ENCODE results near the gene AFP. TPM values are rescaled to one million over a fixed set of nuclear protein-coding genes. Genes with fewer than 3 reads are reported as not detected.

Gene AFP
- total RNA-seq, 1 experiment from 2014 or later, result 4.9 TPM

GRCh38 chr4:73404042-73404441, 32.0 kb upstream of the AFP start, which contains the start of gene ALB:
Gene ALB (plus strand): TSS chr4:73404287. CDS start chr4:73404328, 41 bp downstream.
- no peaks in the 10 kb centered on the region for H3K79me2 ChIP-seq (ENCODE audit: insufficient read depth, low read length)
- no peaks in the 10 kb centered on the region for H3K27me3 Mint-ChIP-seq (ENCODE audit: low read depth)
- H4K20me1 ChIP-seq (ENCODE audit: control insufficient read depth, insufficient read depth, insufficient read length), result no peaks in the 10 kb centered on the region
- no peaks in the 10 kb centered on the region for H3K36me3 Mint-ChIP-seq (ENCODE audit: insufficient read depth in 1 of 3, low read depth in 3 of 3)
- no peaks in the 10 kb centered on the region for H3K9me3 ChIP-seq (ENCODE audit: control insufficient read depth, low read depth, low read length)
- no peak within 1 kb of the TSS for H2AK5ac ChIP-seq (ENCODE audit: insufficient read length, low read length)
- H4K91ac ChIP-seq (ENCODE audit: insufficient read length, low read depth, low read length), result no peak within 1 kb of the TSS
- no peak within 1 kb of the TSS for H2BK20ac ChIP-seq (ENCODE audit: low read depth, low read length, poor library complexity, severe bottlenecking)
- no peaks in the 10 kb centered on the region for H3K23me2 ChIP-seq (ENCODE audit: insufficient read length, low read depth, low read length, poor library complexity, severe bottlenecking)
- H3K27ac Mint-ChIP-seq, result no peak within 1 kb of the TSS
- no peak for TF ChIP-seq CTCF (conservative IDR thresholded peaks at IDR 0.05)
- no peak within 1 kb of the TSS for H2BK15ac ChIP-seq (ENCODE audit: low read depth, low read length)
- H3K9me3 Mint-ChIP-seq, result no peaks in the 10 kb centered on the region
- no peaks in the 10 kb centered on the region for H3K4me1 ChIP-seq (ENCODE audit: insufficient read depth, low read length)
- H3K56ac ChIP-seq (ENCODE audit: insufficient read length, low read depth, low read length), result no peak within 1 kb of the TSS
- no peak within 1 kb of the TSS for H3K4me3 Mint-ChIP-seq
- H4K5ac ChIP-seq (ENCODE audit: insufficient read length, low read depth, low read length), result no peak within 1 kb of the TSS
- H2AFZ ChIP-seq (ENCODE audit: low read length), result no peak within 1 kb of the TSS
- peaks cover 13 to 14% of the 10 kb centered on the region in 2 experiments for H3K4me1 Mint-ChIP-seq
- no peaks in the 10 kb centered on the region for H3K79me1 ChIP-seq (ENCODE audit: insufficient read depth, low read depth, low read length, poor library complexity, severe bottlenecking)
- WGBS (ENCODE audit: extremely low coverage, insufficient read length, low lambda C conversion rate), result no CpG with 5 or more reads among the region's 7 CpGs
- H3K23ac ChIP-seq (ENCODE audit: insufficient read length, low read depth, low read length), result no peak within 1 kb of the TSS
- H3K9ac ChIP-seq (ENCODE audit: extremely low read depth, insufficient read length, low read length), result no peak within 1 kb of the TSS
- no peak within 1 kb of the TSS for H3K4ac ChIP-seq (ENCODE audit: low read depth, low read length)
- no peak within 1 kb of the TSS for H2BK120ac ChIP-seq (ENCODE audit: low read depth, low read length, poor library complexity, severe bottlenecking)
- H2BK5ac ChIP-seq (ENCODE audit: insufficient read length, low read length), result no peak within 1 kb of the TSS
- H3K27me3 ChIP-seq (ENCODE audit: insufficient read depth, low read length), result no peaks in the 10 kb centered on the region
- H3K18ac ChIP-seq (ENCODE audit: insufficient read length, low read depth, low read length), result no peak within 1 kb of the TSS
- DNase-seq, result no peak
- no peak within 1 kb of the TSS for H2BK12ac ChIP-seq (ENCODE audit: insufficient read length, low read depth, low read length)
- H3T11ph ChIP-seq (ENCODE audit: low read length), result no peak within 1 kb of the TSS
- H3K27ac ChIP-seq (ENCODE audit: insufficient read length, low read depth, low read length), result no peak within 1 kb of the TSS
- no peak within 1 kb of the TSS for H4K8ac ChIP-seq (replicated peaks; ENCODE audit: insufficient read length, low read depth, low read length)
- no peak within 1 kb of the TSS for H3K14ac ChIP-seq (ENCODE audit: insufficient read depth, low read length)
- no peak within 1 kb of the TSS for H3K4me2 ChIP-seq (ENCODE audit: insufficient read depth, insufficient read length, low read length)
